HEK293T (cell line): ENCODE measurements around the gene B3GALNT1.
"Not testable (repeated sequence)": the region's sequence is repeated elsewhere in the genome, so short reads cannot be mapped to it uniquely, and the experiment has no call there.

ENCODE experiments used
- CTCF ChIA-PET: fragments of 350-600 bp; formaldehyde crosslinking; extraction: SDS; loops from one replicate; lab custom pipeline; 2021; ENCODE audit warnings: antibody characterized with exemption, inconsistent platforms; lab: Yijun Ruan, JAX
- POLR2A ChIA-PET: fragments of 350-600 bp; formaldehyde crosslinking; extraction: SDS; loops from one replicate; lab custom pipeline; 2020; ENCODE audit warnings: antibody characterized with exemption, inconsistent platforms; lab: Yijun Ruan, JAX
- DNase-seq: peaks from one replicate; pipeline ENCODE4 v3.0.0; 2012; ENCODE audit warnings: mixed read lengths; ENCODE audit errors: extremely low spot score
- ARNT ChIP-seq: fragments of 450-650 bp; IDR thresholded peaks from 2 replicates; pipeline ENCODE4 v1.6.1; 2017; ENCODE audit warnings: mild to moderate bottlenecking
- BHLHE40 ChIP-seq: fragments of 450-650 bp; IDR thresholded peaks from 2 replicates; pipeline ENCODE4 v1.6.1; 2016; ENCODE audit warnings: mild to moderate bottlenecking, moderate library complexity, borderline replicate concordance
- CTBP1 ChIP-seq: fragments of 450-650 bp; IDR thresholded peaks from 2 replicates; pipeline ENCODE4 v1.6.1; 2016; ENCODE audit warnings: borderline replicate concordance
- ELF4 ChIP-seq: fragments of 450-650 bp; IDR thresholded peaks from 2 replicates; pipeline ENCODE4 v1.6.1; 2017; ENCODE audit warnings: antibody characterized with exemption
- FOXA1 ChIP-seq: fragments of 450-650 bp; IDR thresholded peaks from 2 replicates; pipeline ENCODE4 v1.6.1; 2016; ENCODE audit warnings: mild to moderate bottlenecking
- FOXK2 ChIP-seq: fragments of 450-650 bp; IDR thresholded peaks from 2 replicates; pipeline ENCODE4 v1.6.1; 2016; ENCODE audit warnings: mild to moderate bottlenecking
- FOXM1 ChIP-seq: fragments of 450-650 bp; IDR thresholded peaks from 2 replicates; pipeline ENCODE4 v1.6.1; 2017; ENCODE audit warnings: mild to moderate bottlenecking, borderline replicate concordance
- HDGF ChIP-seq: fragments of 450-650 bp; IDR thresholded peaks from 2 replicates; pipeline ENCODE4 v1.6.1; 2017; ENCODE audit warnings: antibody characterized with exemption, borderline replicate concordance
- L3MBTL2 ChIP-seq: fragments of 450-650 bp; conservative IDR thresholded peaks from 2 replicates; pipeline ENCODE4 v1.6.1; 2016; ENCODE audit warnings: mild to moderate bottlenecking
- LEF1 ChIP-seq: fragments of 450-650 bp; IDR thresholded peaks from 2 replicates; pipeline ENCODE4 v1.6.1; 2017; ENCODE audit warnings: mild to moderate bottlenecking, borderline replicate concordance
- NFRKB ChIP-seq: fragments of 450-650 bp; IDR thresholded peaks from 2 replicates; pipeline ENCODE4 v1.6.1; 2016; ENCODE audit warnings: mild to moderate bottlenecking, moderate library complexity
- PKNOX1 ChIP-seq: fragments of 450-650 bp; IDR thresholded peaks from 2 replicates; pipeline ENCODE4 v1.6.1; 2016
- SP1 ChIP-seq: fragments of 450-650 bp; IDR thresholded peaks from 2 replicates; pipeline ENCODE4 v1.6.1; 2017
- SUZ12 ChIP-seq: fragments of 450-650 bp; IDR thresholded peaks from 2 replicates; pipeline ENCODE4 v1.6.1; 2016; ENCODE audit warnings: mild to moderate bottlenecking
- TARDBP ChIP-seq: fragments of 450-650 bp; IDR thresholded peaks from 2 replicates; pipeline ENCODE4 v1.6.1; 2016
- ZNF384 ChIP-seq: fragments of 450-650 bp; IDR thresholded peaks from 2 replicates; pipeline ENCODE4 v1.6.1; 2016

Gene B3GALNT1

GRCh38 chr3:161043336-161044035, 61.7 kb downstream of the B3GALNT1 start:
- TF ChIP-seq PKNOX1 (no peak), SP1 (no peak), FOXM1 (no peak), L3MBTL2 (no peak), CTBP1 (no peak), NFRKB (no peak), ARNT (no peak), TARDBP (no peak), SUZ12 (no peak), BHLHE40 (no peak), LEF1 (no peak)
- DNase-seq = no peak
- ChIA-PET CTCF (no interaction called here), POLR2A (no interaction called here)

- CTCF ChIA-PET = no interaction called here
- DNase-seq = no peak
Observed at GRCh38 chr3:161042023-161042501, 63.1 kb downstream of the B3GALNT1 start.

GRCh38 chr3:161038725-161039124, 66.4 kb downstream of the B3GALNT1 start:
- ChIA-PET POLR2A (no interaction called here), CTCF (interaction anchor here (0.6 kb wide), 1 partner anchor 430 kb away, joined by 4 read pairs; no protein-coding TSS in a partner anchor)
- TF ChIP-seq SP1 (no peak), ZNF384 (no peak), PKNOX1 (no peak), LEF1 (no peak), FOXA1 (no peak), CTBP1 (no peak), NFRKB (no peak), L3MBTL2 (no peak), FOXM1 (no peak), TARDBP (no peak), FOXK2 (no peak), SUZ12 (no peak), BHLHE40 (no peak), ARNT (no peak), HDGF (no peak), ELF4 (no peak)
- no peak for DNase-seq

More at GRCh38 chr3:161042023-161042501, 63.1 kb downstream of the B3GALNT1 start:
- TF ChIP-seq PKNOX1 (no peak), L3MBTL2 (no peak), NFRKB (no peak), ELF4 (no peak), ARNT (no peak), HDGF (no peak), LEF1 (no peak), CTBP1 (no peak), FOXK2 (no peak), SP1 (no peak), FOXA1 (no peak), TARDBP (no peak), ZNF384 (no peak), SUZ12 (no peak)
- POLR2A ChIA-PET = no interaction called here

- CTCF ChIA-PET = no interaction called here
- no peak for TF ChIP-seq ELF4
- no peak for TF ChIP-seq FOXK2
- no peak for TF ChIP-seq L3MBTL2
- POLR2A ChIA-PET = no interaction called here
- DNase-seq = no peak
Observed at GRCh38 chr3:161035711-161036110, 69.4 kb downstream of the B3GALNT1 start.

- DNase-seq, POLR2A ChIA-PET: not testable (repeated sequence)
- CTCF ChIA-PET = interaction anchor here (0.8 kb wide), 1 partner anchor 32 kb away, joined by 3 read pairs; no protein-coding TSS in a partner anchor
Observed at GRCh38 chr3:161034913-161035550, 70.1 kb downstream of the B3GALNT1 start.
